Measurements from ENCODE around the gene INHBA.

INHBA gene

DNA sequence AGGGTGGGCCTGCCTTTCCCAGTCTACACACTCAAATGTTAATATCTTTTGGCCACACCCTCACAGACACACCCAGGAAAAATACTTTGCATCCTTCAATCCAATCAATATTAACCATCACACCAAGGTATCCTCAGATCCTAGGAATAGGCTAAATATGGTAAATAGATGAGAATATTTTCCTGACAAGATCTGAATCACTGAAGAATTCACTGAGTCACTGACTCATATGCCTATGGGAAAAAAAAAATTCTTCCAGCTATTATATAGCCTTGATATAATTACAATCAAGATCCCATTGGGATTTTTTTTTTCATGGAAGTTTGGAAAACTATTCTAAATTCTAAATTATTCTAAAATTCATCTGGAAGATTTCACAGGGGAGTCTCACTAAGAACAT, 65.8 kb downstream of the INHBA start:
- H3K4me1 ChIP-seq (ENCODE audit: insufficient read depth, low read length): peaks cover 18% of the 10 kb centered on the region
- H3K36me3 ChIP-seq (ENCODE audit: insufficient read depth, low read length): no peaks in the 10 kb centered on the region
- no peaks in the 10 kb centered on the region for H3K9me3 ChIP-seq (ENCODE audit: control insufficient read depth, insufficient read depth, low read length)
- H3K9ac ChIP-seq (ENCODE audit: low read depth, low read length): no peak overlapping the region

Measured in ES-I3 (cell line).